ENCODE data around the gene P2RX5. TPM values are rescaled to one million over a fixed set of nuclear protein-coding genes. Genes with fewer than 3 reads are reported as not detected.

The P2RX5 gene
- total RNA-seq, 1 experiment from 2014 or later = 8.8 TPM

GRCh38 chr17:3678821-3679530, 17.0 kb downstream of the P2RX5 start (continued):
- TF ChIP-seq FOXJ3 (CRISPR knock-in tag; IDR thresholded peaks at IDR 0.05; ENCODE audit: borderline replicate concordance) = no peak
- TF ChIP-seq, protein P1, sequence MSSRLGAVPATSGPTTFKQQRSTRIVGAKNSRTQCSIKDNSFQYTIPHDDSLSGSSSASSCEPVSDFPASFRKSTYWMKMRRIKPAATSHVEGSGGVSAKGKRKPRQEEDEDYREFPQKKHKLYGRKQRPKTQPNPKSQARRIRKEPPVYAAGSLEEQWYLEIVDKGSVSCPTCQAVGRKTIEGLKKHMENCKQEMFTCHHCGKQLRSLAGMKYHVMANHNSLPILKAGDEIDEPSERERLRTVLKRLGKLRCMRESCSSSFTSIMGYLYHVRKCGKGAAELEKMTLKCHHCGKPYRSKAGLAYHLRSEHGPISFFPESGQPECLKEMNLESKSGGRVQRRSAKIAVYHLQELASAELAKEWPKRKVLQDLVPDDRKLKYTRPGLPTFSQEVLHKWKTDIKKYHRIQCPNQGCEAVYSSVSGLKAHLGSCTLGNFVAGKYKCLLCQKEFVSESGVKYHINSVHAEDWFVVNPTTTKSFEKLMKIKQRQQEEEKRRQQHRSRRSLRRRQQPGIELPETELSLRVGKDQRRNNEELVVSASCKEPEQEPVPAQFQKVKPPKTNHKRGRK (CRISPR knock-in tag; IDR thresholded peaks at IDR 0.05; ENCODE audit: borderline replicate concordance) = no peak
- TF ChIP-seq, protein P2, sequence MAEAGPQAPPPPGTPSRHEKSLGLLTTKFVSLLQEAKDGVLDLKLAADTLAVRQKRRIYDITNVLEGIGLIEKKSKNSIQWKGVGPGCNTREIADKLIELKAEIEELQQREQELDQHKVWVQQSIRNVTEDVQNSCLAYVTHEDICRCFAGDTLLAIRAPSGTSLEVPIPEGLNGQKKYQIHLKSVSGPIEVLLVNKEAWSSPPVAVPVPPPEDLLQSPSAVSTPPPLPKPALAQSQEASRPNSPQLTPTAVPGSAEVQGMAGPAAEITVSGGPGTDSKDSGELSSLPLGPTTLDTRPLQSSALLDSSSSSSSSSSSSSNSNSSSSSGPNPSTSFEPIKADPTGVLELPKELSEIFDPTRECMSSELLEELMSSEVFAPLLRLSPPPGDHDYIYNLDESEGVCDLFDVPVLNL (CRISPR knock-in tag; IDR thresholded peaks at IDR 0.05; ENCODE audit: borderline replicate concordance, low read depth) = no peak
- no peak for TF ChIP-seq IRF1 (CRISPR knock-in tag; IDR thresholded peaks at IDR 0.05)
- TF ChIP-seq, protein P3, sequence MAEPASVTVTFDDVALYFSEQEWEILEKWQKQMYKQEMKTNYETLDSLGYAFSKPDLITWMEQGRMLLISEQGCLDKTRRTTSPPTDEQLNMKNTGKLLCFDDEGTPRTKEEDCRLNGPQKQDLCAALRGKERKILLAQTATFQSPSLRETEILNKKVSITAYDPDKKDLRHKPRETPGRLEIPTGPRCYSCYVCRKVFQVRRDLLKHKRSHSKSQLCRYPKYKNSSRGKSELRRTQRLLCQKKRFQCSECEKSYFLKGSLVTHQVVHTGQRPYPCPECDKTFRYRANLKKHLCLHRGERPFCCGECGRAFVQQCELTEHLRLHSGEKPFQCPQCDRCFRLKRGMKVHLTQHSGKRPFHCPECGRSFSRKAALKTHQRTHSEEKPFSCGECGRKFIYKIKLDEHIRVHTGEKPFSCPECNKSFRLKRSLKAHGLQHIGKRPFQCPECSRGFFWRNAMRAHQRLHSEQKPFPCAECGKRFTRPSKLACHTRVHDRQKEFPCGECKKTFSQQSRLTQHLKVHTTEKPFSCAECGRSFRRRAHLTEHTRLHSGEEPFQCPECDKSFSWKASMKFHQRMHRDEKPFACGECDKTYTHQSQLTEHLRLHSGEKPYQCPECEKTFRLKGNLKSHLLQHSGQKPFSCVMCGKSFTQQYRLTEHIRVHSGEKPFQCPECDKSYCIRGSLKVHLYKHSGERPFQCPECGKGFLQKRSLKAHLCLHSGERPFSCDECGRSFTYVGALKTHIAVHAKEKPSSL (CRISPR knock-in tag; conservative IDR thresholded peaks at IDR 0.05) = no peak
- TF ChIP-seq, protein P4, sequence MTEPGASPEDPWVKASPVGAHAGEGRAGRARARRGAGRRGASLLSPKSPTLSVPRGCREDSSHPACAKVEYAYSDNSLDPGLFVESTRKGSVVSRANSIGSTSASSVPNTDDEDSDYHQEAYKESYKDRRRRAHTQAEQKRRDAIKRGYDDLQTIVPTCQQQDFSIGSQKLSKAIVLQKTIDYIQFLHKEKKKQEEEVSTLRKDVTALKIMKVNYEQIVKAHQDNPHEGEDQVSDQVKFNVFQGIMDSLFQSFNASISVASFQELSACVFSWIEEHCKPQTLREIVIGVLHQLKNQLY (CRISPR knock-in tag; IDR thresholded peaks at IDR 0.05) = no peak

DNA sequence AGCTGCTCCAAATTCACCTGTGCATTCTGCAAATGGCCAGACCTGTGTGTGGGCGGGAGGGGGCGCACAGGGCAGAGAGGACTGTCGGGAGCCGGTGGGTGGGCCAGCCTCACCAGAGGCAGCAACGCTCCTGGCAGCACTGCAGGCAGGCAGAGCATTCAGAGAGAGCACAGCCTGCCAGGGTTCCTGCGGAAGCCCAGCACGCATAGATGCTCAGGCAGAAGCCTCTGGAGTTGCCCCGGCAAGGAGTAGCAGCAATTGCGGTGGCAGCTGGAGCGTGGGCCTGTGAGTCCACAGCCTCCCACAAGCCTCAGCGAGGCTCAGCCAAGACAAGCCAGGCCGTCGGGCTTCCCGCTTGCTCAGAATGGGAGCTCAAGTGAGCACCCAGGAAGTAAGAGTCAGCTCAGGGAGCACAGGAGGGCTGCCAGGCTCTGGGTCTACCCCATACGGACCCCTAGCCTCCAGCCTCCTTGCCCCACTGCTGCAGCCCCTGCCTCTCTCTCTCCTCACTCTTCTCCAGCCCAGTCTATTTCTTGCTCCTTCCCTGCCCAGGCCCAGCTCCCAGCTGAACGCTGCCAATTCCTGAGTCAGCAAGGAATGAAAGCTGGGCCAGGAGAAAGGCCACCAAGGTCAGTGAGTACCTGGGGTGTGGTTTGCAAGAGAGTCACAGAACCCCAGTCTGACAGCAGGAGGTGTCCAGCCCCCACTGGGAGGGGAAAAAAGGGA, 17.7 kb downstream of the P2RX5 start:
- H3K9me3 Mint-ChIP-seq = no peaks in the 10 kb centered on the region
- CTCF ChIA-PET = interaction anchor here (0.6 to 2.6 kb wide), 7 partner anchors 13 to 142 kb away, joined by 3 to 14 read pairs (median 4); partner anchors contain the start of genes CTNS, HASPIN and SHPK
- no peak overlapping the region for H3K4me3 Mint-ChIP-seq

GRCh38 chr17:3675886-3676285, 20.1 kb downstream of the P2RX5 start:
- CTCF ChIA-PET = no interaction called here
- TF ChIP-seq, protein P3 (CRISPR knock-in tag; conservative IDR thresholded peaks at IDR 0.05) = no peak
- TF ChIP-seq JUN (CRISPR knock-in tag; IDR thresholded peaks at IDR 0.05) (no peak), ZNF671 (CRISPR knock-in tag; IDR thresholded peaks at IDR 0.05) (no peak), IRF1 (CRISPR knock-in tag; IDR thresholded peaks at IDR 0.05) (no peak)
- TF ChIP-seq, protein P2 (CRISPR knock-in tag; IDR thresholded peaks at IDR 0.05; ENCODE audit: borderline replicate concordance, low read depth) = no peak
- TF ChIP-seq, protein P5, sequence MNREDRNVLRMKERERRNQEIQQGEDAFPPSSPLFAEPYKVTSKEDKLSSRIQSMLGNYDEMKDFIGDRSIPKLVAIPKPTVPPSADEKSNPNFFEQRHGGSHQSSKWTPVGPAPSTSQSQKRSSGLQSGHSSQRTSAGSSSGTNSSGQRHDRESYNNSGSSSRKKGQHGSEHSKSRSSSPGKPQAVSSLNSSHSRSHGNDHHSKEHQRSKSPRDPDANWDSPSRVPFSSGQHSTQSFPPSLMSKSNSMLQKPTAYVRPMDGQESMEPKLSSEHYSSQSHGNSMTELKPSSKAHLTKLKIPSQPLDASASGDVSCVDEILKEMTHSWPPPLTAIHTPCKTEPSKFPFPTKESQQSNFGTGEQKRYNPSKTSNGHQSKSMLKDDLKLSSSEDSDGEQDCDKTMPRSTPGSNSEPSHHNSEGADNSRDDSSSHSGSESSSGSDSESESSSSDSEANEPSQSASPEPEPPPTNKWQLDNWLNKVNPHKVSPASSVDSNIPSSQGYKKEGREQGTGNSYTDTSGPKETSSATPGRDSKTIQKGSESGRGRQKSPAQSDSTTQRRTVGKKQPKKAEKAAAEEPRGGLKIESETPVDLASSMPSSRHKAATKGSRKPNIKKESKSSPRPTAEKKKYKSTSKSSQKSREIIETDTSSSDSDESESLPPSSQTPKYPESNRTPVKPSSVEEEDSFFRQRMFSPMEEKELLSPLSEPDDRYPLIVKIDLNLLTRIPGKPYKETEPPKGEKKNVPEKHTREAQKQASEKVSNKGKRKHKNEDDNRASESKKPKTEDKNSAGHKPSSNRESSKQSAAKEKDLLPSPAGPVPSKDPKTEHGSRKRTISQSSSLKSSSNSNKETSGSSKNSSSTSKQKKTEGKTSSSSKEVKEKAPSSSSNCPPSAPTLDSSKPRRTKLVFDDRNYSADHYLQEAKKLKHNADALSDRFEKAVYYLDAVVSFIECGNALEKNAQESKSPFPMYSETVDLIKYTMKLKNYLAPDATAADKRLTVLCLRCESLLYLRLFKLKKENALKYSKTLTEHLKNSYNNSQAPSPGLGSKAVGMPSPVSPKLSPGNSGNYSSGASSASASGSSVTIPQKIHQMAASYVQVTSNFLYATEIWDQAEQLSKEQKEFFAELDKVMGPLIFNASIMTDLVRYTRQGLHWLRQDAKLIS (CRISPR knock-in tag; IDR thresholded peaks at IDR 0.05; ENCODE audit: borderline replicate concordance) = no peak

More for the DNA sequence above, 17.7 kb downstream of the P2RX5 start:
- Mint-ChIP-seq H3K27ac (0 out of 2 replicates have a peak overlapping the region, but pooled peaks have one; percentile 72), H3K27me3 (ENCODE audit: low read depth) (no peaks in the 10 kb centered on the region; the same call in none of the 2 replicates), H3K36me3 (no peaks in the 10 kb centered on the region), H3K4me1 (peaks cover 11% of the 10 kb centered on the region)
- POLR2A ChIA-PET = interaction anchor here (0.9 to 1.0 kb wide), 2 partner anchors 9 to 17 kb away, joined by 3 to 4 read pairs; partner anchors contain the start of gene EMC6
- TF ChIP-seq ETV6 (CRISPR knock-in tag; IDR thresholded peaks at IDR 0.05) (0 out of 2 replicates have a peak, but pooled peaks have one; percentile 25), ZNF671 (CRISPR knock-in tag; IDR thresholded peaks at IDR 0.05) (no peak), MAX (CRISPR knock-in tag; IDR thresholded peaks at IDR 0.05) (no peak)
- peak; percentile 78 for DNase-seq (ENCODE audit: low spot score)
- peak; percentile 87 for ATAC-seq

More at GRCh38 chr17:3675886-3676285, 20.1 kb downstream of the P2RX5 start:
- Mint-ChIP-seq H3K27me3 (ENCODE audit: low read depth) (no peaks in the 10 kb centered on the region), H3K9me3 (no peaks in the 10 kb centered on the region), H3K27ac (no peak overlapping the region), H3K4me3 (no peak overlapping the region), H3K36me3 (no peaks in the 10 kb centered on the region), H3K4me1 (peaks cover 11% of the 10 kb centered on the region)
- POLR2A ChIA-PET = no interaction called here
- no peak for ATAC-seq
- DNase-seq (ENCODE audit: low spot score) = no peak

Data from WTC11 (cell line).